NCI-H510A treated with DMSO at 0.1 percent for 48 hours (cell line): Measurements from ENCODE around the gene CBFB.

Source experiments
- DNase-seq: peaks from one replicate; lab custom pipeline; 2025; lab: John Stamatoyannopoulos, UW

CBFB gene

GRCh38 chr16:67129422-67129821 lies 100.5 kb downstream of the CBFB start:
- no peak for DNase-seq

DNA sequence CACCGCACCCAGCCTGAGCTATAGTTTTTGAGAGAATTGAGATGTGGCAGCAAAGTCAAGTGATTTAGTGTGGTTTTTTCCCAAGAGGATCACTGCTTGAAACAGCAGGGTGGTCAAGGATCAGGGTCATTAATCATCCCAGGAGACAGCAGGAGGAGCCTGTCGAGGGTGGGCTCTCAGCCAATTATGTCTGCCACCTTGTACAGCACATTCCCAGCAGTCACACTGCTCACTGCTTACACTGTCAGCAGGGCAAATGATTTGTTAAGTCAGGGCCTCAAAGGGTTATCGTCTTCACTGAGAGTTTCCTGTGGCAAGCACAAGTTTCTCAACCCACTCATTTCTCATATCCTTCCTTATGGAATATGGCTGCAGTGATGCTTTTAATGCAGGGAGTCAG lies 108.7 kb downstream of the CBFB start:
- DNase-seq = no peak

DNA sequence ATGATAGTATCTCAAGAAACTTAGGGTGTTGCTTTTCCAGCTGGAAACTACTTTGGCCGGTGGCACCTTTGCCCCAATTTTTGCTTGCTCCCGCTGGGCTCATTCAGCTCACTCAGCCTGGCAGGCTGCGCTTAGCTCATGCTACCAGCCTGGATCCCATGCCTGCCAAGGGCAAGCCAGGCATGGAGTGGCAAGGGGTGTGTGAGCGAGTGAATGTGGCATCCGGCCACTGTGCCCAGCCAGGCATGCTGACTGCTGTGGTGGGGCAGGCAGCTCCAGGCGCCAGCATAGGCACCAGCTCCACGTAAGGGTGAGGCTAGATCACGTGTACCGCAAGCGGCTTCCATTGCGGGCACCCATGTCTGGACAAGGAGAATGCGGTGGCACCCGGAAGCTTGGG lies 112.4 kb downstream of the CBFB start:
- no peak for DNase-seq

DNA sequence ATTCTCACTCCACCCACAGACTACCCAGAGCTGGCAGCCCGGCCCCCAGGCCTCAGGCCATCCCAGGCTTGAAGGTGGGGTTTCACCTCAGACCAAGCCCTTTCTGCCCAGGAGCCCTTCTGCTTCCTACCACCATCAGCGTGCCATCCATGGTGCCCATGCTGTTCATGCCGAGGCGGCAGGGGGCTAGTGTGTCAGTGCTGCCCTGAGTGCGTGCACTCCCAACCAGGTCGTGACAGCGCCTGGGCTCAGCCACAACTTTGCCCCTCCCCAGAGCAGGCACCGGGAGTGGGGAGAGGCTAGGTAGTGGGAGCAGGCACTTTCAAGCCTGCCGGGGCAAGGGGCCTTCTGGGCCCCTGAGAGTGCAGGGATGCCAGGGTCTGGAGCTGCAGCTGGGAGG lies 113.4 kb downstream of the CBFB start:
- DNase-seq = no peak

DNA sequence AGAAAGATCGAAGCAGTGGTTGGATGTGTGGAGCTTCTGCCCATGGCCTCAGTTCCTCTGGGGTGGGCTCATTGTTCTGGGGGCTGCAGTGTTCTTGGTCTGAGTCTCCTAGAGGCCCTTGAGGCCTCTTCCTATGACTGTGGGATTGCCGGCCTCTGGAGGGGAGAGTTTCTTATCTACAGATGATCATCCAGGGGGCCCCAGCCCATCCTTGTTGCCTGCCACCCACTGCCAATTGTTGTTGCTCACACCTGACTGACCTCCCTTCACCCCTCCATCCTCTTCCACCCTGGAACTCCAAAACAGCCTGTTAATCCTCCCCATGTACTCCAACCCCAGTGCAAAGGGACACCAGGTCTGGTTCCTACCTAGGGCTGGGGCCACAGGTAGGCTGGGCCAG lies 116.0 kb downstream of the CBFB start:
- DNase-seq = no peak

DNA sequence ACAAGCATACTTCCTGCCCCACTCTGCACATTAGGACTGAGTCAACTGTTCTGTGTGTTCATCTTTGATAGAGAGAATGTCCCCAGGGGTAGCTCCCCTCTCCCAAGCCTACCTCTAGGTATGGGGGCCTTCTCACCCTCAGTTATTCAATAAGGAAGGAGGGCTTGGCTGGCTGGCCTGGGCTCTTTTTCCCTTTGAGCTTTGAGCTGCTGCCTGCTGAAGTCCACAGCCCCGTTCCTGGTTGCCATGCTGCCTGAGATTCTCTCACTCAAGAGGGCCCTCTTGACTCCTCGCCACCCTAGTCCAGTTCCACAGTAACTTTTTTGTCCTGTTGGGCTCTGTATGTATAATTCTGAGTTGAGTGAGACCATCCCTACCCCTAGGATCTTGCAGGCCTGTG lies 116.8 kb downstream of the CBFB start:
- no peak for DNase-seq

DNA sequence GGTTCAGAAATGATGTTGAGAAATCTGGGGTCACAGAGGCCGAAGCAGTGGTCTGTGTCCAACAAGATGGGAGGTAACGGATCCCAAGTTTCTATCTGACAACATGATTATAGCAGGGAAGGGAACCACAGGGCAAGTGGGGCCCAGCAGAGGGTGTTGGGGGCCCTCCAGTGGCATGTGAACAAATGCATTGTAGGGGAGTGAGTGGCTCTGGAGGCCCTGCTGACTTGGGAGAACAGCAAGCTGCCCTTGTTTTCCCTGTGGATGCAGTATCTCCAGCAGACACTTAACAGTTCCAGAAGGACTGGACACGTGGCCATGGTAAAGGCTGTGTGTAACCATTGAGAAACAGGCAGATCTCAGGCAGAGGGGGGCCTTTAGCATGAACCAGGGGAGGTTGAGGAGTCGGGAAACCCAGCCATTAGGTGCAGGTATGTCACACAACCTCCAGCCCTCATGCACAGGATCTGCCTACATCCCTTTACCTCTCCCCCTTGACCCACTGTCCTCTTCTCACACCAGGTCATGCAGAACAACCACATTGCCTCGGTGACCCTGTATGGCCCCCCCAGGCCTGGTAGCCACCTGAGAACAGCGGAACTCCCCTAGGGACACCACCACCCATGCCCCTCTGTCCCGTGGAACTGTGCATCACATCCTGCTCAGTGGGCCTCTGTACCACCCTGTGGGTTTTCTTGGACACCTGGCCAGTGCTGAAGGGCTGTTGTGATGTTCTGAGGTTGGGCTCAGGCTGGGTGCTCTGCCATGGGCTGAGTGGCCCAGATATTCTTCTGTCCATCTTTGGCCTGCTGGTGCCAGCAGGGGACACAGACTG lies 117.8 kb downstream of the CBFB start:
- no peak for DNase-seq

DNA sequence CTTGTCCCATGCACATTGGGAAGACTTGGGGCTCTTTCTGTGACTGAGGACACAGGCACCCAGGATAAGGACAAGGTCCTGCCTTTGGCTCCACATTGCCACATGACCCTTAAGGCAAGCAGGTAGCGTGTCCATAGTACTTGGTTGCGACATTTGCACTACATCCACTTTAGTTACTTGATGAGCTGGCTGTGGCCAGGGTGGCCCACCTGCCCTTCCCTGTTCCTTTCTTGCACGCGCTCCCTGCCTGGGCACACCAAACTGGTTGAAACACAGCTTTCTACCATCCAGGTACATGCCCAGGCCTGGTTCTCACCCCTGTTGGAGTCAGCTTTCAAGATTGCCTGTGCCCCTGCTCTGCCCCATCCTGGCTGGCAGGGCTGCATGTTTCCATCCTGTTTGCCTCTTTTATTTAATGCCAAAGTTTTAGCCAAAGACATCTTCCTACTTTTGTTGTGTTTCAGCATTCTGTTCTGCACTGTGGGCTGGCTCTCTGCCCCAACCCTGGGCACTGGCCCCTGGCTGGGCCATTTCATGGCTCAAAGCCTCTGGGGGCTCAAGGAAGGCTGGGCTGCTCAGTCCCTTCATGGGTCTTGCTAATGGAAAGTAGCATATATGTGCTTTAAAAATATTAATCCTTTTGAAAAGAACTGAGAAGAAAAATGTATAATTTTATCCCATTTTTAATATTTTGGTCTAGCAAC lies 118.6 kb downstream of the CBFB start:
- DNase-seq = no peak

GRCh38 chr16:67148221-67148620 lies 119.3 kb downstream of the CBFB start:
- DNase-seq = no peak

- no peak for DNase-seq
Measured at GRCh38 chr16:67148656-67149275, 119.8 kb downstream of the CBFB start.

DNA sequence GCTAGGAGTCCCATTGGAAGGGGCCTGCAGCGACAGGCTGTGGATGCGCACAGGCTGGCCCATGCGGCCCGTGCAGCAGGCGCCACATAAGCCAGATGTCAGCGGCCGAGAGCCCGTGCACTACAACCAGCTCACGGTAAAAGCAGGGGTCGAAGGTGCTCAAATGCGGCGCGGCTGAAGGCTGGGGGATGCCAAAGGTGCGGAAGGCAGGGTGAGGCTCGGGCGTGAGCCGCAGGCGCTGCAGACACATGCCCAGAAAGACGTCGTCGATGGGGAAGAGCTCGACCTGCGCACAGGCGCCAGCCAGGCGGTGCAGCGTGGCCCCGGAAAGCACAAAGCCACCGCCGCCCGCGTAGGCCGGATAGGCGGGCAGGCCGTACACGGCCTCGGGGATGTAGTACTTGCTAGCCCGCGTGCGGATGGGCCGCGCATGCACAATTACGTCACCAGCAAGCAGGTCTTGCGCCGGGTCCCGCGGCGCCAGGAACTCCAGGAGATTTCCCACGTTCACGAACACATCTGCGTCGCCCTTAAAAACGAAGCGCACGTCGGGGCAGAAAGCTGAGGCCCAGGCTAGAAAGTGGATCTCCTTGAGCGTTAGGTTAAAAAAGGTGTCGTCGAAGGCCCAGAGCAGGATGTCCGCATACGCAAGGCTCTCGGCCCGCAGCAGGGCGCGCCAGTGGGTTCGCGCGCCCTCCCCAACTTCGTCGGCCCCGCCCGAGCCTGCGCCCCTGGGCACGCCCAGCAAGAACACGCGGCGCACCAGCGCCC lies 120.5 kb downstream of the CBFB start:
- DNase-seq = no peak

DNA sequence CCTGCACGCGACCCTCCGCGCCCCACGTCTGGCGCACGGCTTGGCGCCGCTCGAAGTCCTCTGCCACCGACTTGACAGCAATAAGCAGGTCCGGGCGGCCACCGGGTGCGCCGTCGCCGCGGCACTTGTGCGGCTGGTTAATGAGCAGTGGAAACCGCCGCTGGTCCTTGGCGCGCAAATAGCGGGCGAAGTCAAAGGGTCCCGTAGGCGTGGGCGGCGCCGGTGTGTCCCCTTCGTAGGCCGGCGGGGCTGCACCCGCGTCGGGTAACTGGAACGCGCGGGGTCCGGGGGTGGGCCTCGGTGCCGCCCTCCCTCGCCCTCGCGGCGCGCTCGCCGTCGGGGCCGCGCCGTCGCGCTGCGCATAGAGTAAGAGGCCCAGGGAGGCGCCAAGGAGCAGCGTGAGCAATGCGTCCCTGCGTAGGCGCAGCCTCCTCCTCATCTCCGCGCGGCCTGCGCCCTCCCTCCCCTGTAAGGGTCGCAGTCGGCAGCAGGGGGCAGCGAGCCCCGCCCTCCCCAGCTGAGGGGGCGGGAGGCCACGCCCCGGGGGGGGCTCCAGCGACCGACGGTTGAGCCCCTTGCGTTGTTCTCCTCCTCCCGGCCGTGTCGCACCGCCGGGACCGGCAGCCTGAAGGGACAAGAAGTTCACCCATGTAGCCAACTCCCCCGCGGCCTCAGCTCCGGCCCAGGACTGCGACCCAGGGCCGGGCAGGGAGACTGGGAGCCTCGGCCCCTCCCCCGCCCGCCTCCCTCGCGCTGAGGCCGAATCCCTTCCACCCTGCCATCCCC lies 121.3 kb downstream of the CBFB start:
- peak; percentile 60 for DNase-seq
